IMR-90 (cell line): Measurements from ENCODE around the gene KDELR3. TPM values are rescaled to one million over a fixed set of nuclear protein-coding genes. Genes with fewer than 3 reads are reported as not detected.

Source experiments
- ATAC-seq: fragments of 200-7000 bp; cut with Tn5 transposase; 2 replicates; pipeline ENCODE4 v1.9.1; 2020; ENCODE audit warnings: low read depth, mild to moderate bottlenecking, moderate library complexity
- BruUV-seq: library from RNA; stranded (reverse); fragments of 400-500 nt; replicated peaks from 2 replicates; lab custom pipeline; 2021; lab: Mats Ljungman, UMichigan
- CTCF ChIA-PET: fragments of 300-600 bp; formaldehyde crosslinking; extraction: SDS; loops from one replicate; lab custom pipeline; 2021; ENCODE audit warnings: antibody characterized with exemption; lab: Yijun Ruan, JAX
- POLR2A ChIA-PET: fragments of 300-600 bp; sonication (Branson Sonifier 250); formaldehyde crosslinking; loops from one replicate; lab custom pipeline; 2022; ENCODE audit warnings: antibody characterized with exemption; ENCODE audit not compliant: unreplicated experiment; lab: Charles Lee
- DNase-seq: peaks from one replicate; pipeline ENCODE4 v3.0.0; 2013
- H2AFZ ChIP-seq: replicated peaks from 2 replicates; pipeline ENCODE3; 2013; ENCODE audit warnings: low read length, mild to moderate bottlenecking; ENCODE audit not compliant: poor library complexity
- H2AK5ac ChIP-seq: 2 replicates; pipeline ENCODE4 v1.6.1; 2013; ENCODE audit warnings: low read depth, low read length, inconsistent platforms
- H2AK9ac ChIP-seq: replicated peaks from 2 replicates; pipeline ENCODE3; 2013; ENCODE audit warnings: mild to moderate bottlenecking, low read depth, low read length, moderate library complexity; ENCODE audit not compliant: poor library complexity
- H2BK120ac ChIP-seq: 2 replicates; pipeline ENCODE4 v1.6.1; 2013; ENCODE audit warnings: low read depth, low read length, inconsistent platforms
- H2BK15ac ChIP-seq: 3 replicates; pipeline ENCODE4 v1.6.1; 2013; ENCODE audit warnings: low read depth, low read length, inconsistent platforms
- H2BK20ac ChIP-seq: 2 replicates; pipeline ENCODE4 v1.6.1; 2013; ENCODE audit warnings: low read depth, mild to moderate bottlenecking, inconsistent platforms, low read length, moderate library complexity
- H2BK5ac ChIP-seq: 2 replicates; pipeline ENCODE4 v1.6.1; 2013; ENCODE audit warnings: mild to moderate bottlenecking, low read depth, low read length, inconsistent platforms; ENCODE audit not compliant: poor library complexity, severe bottlenecking
- H3K14ac ChIP-seq: replicated peaks from 2 replicates; pipeline ENCODE4 v1.6.1; 2013; ENCODE audit warnings: low read depth, low read length, inconsistent platforms
- H3K18ac ChIP-seq: 2 replicates; pipeline ENCODE4 v1.6.1; 2013; ENCODE audit warnings: low read depth, low read length, control low read depth
- H3K23ac ChIP-seq: 2 replicates; pipeline ENCODE4 v1.6.1; 2013; ENCODE audit warnings: low read depth, low read length, inconsistent platforms
- H3K27ac ChIP-seq: 2 replicates; pipeline ENCODE4 v1.5.1; 2013; ENCODE audit warnings: mild to moderate bottlenecking, control low read depth, low read length; ENCODE audit not compliant: insufficient read depth
- H3K27me3 ChIP-seq: 2 replicates; pipeline ENCODE4 v1.6.1; 2013; ENCODE audit warnings: low read length; ENCODE audit not compliant: control insufficient read depth, insufficient read depth
- H3K36me3 ChIP-seq: 2 replicates; pipeline ENCODE4 v1.6.1; 2013; ENCODE audit warnings: low read length, mixed read lengths; ENCODE audit not compliant: control insufficient read depth, insufficient read depth
- H3K4ac ChIP-seq: 2 replicates; pipeline ENCODE4 v1.6.1; 2013; ENCODE audit warnings: low read depth, low read length, inconsistent platforms
- H3K4me1 ChIP-seq: 2 replicates; pipeline ENCODE4 v1.6.1; 2013; ENCODE audit warnings: low read length, mixed read lengths; ENCODE audit not compliant: control insufficient read depth, insufficient read depth
- H3K4me2 ChIP-seq: 2 replicates; pipeline ENCODE4 v1.6.1; 2013; ENCODE audit warnings: low read depth, mild to moderate bottlenecking, control low read depth, low read length, moderate library complexity
- H3K4me3 ChIP-seq: 2 replicates; pipeline ENCODE4 v1.5.1; 2013; ENCODE audit warnings: low read depth, mild to moderate bottlenecking, control low read depth, low read length, moderate library complexity; ENCODE audit not compliant: insufficient read depth
- H3K56ac ChIP-seq: 2 replicates; pipeline ENCODE4 v1.6.1; 2013; ENCODE audit warnings: low read length, inconsistent platforms; ENCODE audit not compliant: insufficient read depth; ENCODE audit errors: extremely low read depth
- H3K79me1 ChIP-seq, 2 experiments: 2 replicates each; pipeline ENCODE4 v1.6.1; 2013; ENCODE audit warnings: low read length in 2 of 2, inconsistent platforms in 1 of 2, low read depth in 1 of 2
- H3K9ac ChIP-seq: 2 replicates; pipeline ENCODE4 v1.6.1; 2013; ENCODE audit warnings: low read depth, low read length, control low read depth
- H3K9me1 ChIP-seq: 2 replicates; pipeline ENCODE4 v1.6.1; 2013; ENCODE audit warnings: low read length, inconsistent platforms; ENCODE audit not compliant: insufficient read depth
- H3K9me3 ChIP-seq: 2 replicates; pipeline ENCODE4 v1.6.1; 2013; ENCODE audit warnings: low read length; ENCODE audit not compliant: control insufficient read depth, insufficient read depth
- H4K20me1 ChIP-seq: 2 replicates; pipeline ENCODE4 v1.6.1; 2013; ENCODE audit warnings: low read length, inconsistent platforms; ENCODE audit not compliant: insufficient read depth
- H4K5ac ChIP-seq: 2 replicates; pipeline ENCODE4 v1.6.1; 2013; ENCODE audit warnings: mild to moderate bottlenecking, low read depth, low read length, control low read depth
- H4K8ac ChIP-seq, 2 experiments: 2 replicates each; pipeline ENCODE4 v1.6.1; 2013; ENCODE audit warnings: low read depth in 2 of 2, low read length in 2 of 2, control low read depth in 1 of 2, inconsistent platforms in 1 of 2
- H4K91ac ChIP-seq: 2 replicates; pipeline ENCODE4 v1.6.1; 2013; ENCODE audit warnings: low read depth, low read length, inconsistent platforms; ENCODE audit not compliant: insufficient read depth
- BHLHE40 ChIP-seq: fragments of 150-350 bp; IDR thresholded peaks from 2 replicates; pipeline ENCODE4 v1.6.1; 2016; ENCODE audit warnings: mild to moderate bottlenecking, low read depth, low read length
- CEBPB ChIP-seq: IDR thresholded peaks from 2 replicates; pipeline ENCODE4 v1.6.1; 2012; ENCODE audit warnings: low read depth, low read length, improper control_type of control experiment
- CHD1 ChIP-seq: IDR thresholded peaks from 2 replicates; pipeline ENCODE4 v1.6.1; 2012; ENCODE audit warnings: low read depth, low read length, improper control_type of control experiment
- FOS ChIP-seq: fragments of 150-350 bp; IDR thresholded peaks from 2 replicates; pipeline ENCODE4 v1.6.1; 2016; ENCODE audit warnings: low read depth, low read length
- MAFK ChIP-seq: IDR thresholded peaks from 2 replicates; pipeline ENCODE4 v1.6.1; 2012; ENCODE audit warnings: low read depth, low read length, improper control_type of control experiment
- MAZ ChIP-seq: IDR thresholded peaks from 2 replicates; pipeline ENCODE4 v1.6.1; 2012; ENCODE audit warnings: low read depth, mild to moderate bottlenecking, low read length, improper control_type of control experiment, moderate library complexity, borderline replicate concordance
- MXI1 ChIP-seq: IDR thresholded peaks from 2 replicates; pipeline ENCODE4 v1.6.1; 2012; ENCODE audit warnings: low read depth, mild to moderate bottlenecking, low read length, moderate library complexity, borderline replicate concordance
- NFE2L2 ChIP-seq: fragments of 150-350 bp; IDR thresholded peaks from 2 replicates; pipeline ENCODE4 v1.6.1; 2016; ENCODE audit warnings: low read depth, mild to moderate bottlenecking, low read length
- POLR2A ChIP-seq: IDR thresholded peaks from 2 replicates; pipeline ENCODE4 v1.6.1; 2012; ENCODE audit warnings: mild to moderate bottlenecking, low read depth, low read length
- RAD21 ChIP-seq: IDR thresholded peaks from 2 replicates; pipeline ENCODE4 v1.6.1; 2012; ENCODE audit warnings: low read length, improper control_type of control experiment
- RCOR1 ChIP-seq: IDR thresholded peaks from 2 replicates; pipeline ENCODE4 v1.6.1; 2012; ENCODE audit warnings: mild to moderate bottlenecking, low read length, improper control_type of control experiment; ENCODE audit not compliant: insufficient replicate concordance
- RFX5 ChIP-seq: IDR thresholded peaks from 2 replicates; pipeline ENCODE4 v1.8.0; 2012; ENCODE audit warnings: low read depth, mild to moderate bottlenecking, low read length, moderate library complexity
- SMC3 ChIP-seq: fragments of 150-350 bp; IDR thresholded peaks from 2 replicates; pipeline ENCODE4 v1.6.1; 2016; ENCODE audit warnings: low read depth, mild to moderate bottlenecking, antibody characterized with exemption, low read length, moderate library complexity
- WGBS, 2 experiments: methylation state at CpG; one replicate each; pipeline versions ENCODE4 v1.1.5 to v1.1.7; 2013; ENCODE audit warnings: missing lambda C conversion rate in 2 of 2; ENCODE audit not compliant: insufficient read length in 1 of 2; ENCODE audit errors: extremely low coverage in 2 of 2; 5-methylcytosine and 5-hydroxymethylcytosine counted together
- dilution Hi-C: fragments of 300-500 bp; cut with HindIII; formaldehyde crosslinking; loops from one replicate; pipeline ENCODE4 v1.14.3; 2018; ENCODE audit warnings: low sequenced_read_pairs; ENCODE audit not compliant: unreplicated experiment
- in situ Hi-C: fragments of 300-500 bp; cut with MboI; formaldehyde crosslinking; loops from 3 replicates; pipeline ENCODE4 v1.14.3; 2019; ENCODE audit warnings: low sequenced_read_pairs, inconsistent platforms, mixed read lengths
- intact Hi-C: fragments of 100-400 bp; cut with micrococcal nuclease; formaldehyde crosslinking; loops from 2 replicates; pipeline ENCODE4 v1.10.0; 2022
- polyA plus RNA-seq, 3 experiments: library from polyadenylated mRNA; depleted of rRNA; stranded (reverse); fragments of >200 nt; gene quantifications; 2 replicates each; pipeline ENCODE4 v1.2.3, GENCODE V29; 2012; ENCODE audit warnings: low replicate concordance in 1 of 3
- total RNA-seq: library from RNA; depleted of rRNA; stranded (reverse); fragments of >200 nt; gene quantifications from 2 replicates; pipeline ENCODE4 v1.2.3, GENCODE V29; 2012
- TF ChIP-seq, protein P1 (sequence below): conservative IDR thresholded peaks from 2 replicates; pipeline ENCODE4 v1.5.1; 2012; ENCODE audit warnings: mild to moderate bottlenecking, low read depth, low read length, improper control_type of control experiment
- TF ChIP-seq, protein P2 (sequence below): fragments of 150-350 bp; IDR thresholded peaks from 2 replicates; pipeline ENCODE4 v1.6.1; 2017; ENCODE audit warnings: mild to moderate bottlenecking, antibody characterized with exemption, low read length, low read depth
- TF ChIP-seq, protein P3 (sequence below): fragments of 150-350 bp; IDR thresholded peaks from 2 replicates; pipeline ENCODE4 v1.6.1; 2016; ENCODE audit warnings: low read depth, mild to moderate bottlenecking, low read length, moderate library complexity, borderline replicate concordance

The KDELR3 gene
- total and polyA plus RNA-seq, 2 of the 4 experiments (the other 2 are of a cell fraction) = 129 to 224 TPM

DNA sequence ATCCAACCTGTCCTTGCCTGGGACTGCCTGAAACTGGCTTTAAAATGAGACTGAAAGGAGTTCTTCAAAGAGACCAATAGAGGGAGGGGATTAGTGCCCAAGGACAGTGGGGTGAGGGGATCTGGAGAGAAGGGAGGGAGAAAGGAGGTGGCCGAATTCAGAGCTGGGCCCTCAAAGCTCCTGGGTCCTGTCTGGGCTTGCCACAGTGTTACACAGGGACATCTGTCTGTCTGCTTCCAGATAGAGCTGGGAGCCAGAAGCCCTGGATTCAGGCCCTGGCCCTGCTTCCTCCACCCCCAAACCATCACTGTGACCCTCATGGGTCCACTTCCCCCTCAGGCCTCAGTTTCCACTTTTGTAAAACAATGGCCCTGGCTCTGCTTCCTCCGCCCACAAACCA lies 16.5 kb upstream of the KDELR3 start:
- Histone ChIP-seq H3K56ac (no peak overlapping the region), H2BK15ac (no peak overlapping the region), H4K5ac (no peak overlapping the region), H2BK20ac (no peak overlapping the region), H3K14ac (no peak overlapping the region), H3K4me1 (no peaks in the 10 kb centered on the region; the same call in 1 of the 2 replicates), H2AK5ac (no peak overlapping the region), H4K8ac (no peak overlapping the region), H3K23ac (no peak overlapping the region), H3K4me2 (no peak overlapping the region), H4K91ac (no peak overlapping the region), H3K36me3 (no peaks in the 10 kb centered on the region), H3K4me3 (no peak overlapping the region), H3K9me3 (no peaks in the 10 kb centered on the region; the same call in 1 of the 2 replicates), H4K20me1 (no peaks in the 10 kb centered on the region), H3K27ac (no peak overlapping the region), H2AK9ac (no peak overlapping the region), H3K9ac (no peak overlapping the region), H2AFZ (no peak overlapping the region), H3K4ac (no peak overlapping the region), H2BK5ac (no peak overlapping the region), H3K18ac (no peak overlapping the region), H3K79me1 (no peaks in the 10 kb centered on the region), H2BK120ac (no peak overlapping the region), H3K9me1 (no peaks in the 10 kb centered on the region), H3K27me3 (peaks cover 78% of the 10 kb centered on the region)
- DNase-seq = no peak
- BruUV-seq = no TSS peak
- ChIA-PET POLR2A (interaction anchor here (0.6 kb wide), 1 partner anchor 51 kb away, joined by 3 read pairs; no protein-coding TSS in a partner anchor), CTCF (no interaction called here)
- in situ Hi-C loops (no loop called here), dilution Hi-C loops (no loop called here), intact Hi-C loops (no loop called here)
- 100% methylated on average over 1 of the region's 2 CpGs; no CpG with 5 or more reads in 1 of the 2 experiments for WGBS, 2 experiments
- TF ChIP-seq, protein P1, sequence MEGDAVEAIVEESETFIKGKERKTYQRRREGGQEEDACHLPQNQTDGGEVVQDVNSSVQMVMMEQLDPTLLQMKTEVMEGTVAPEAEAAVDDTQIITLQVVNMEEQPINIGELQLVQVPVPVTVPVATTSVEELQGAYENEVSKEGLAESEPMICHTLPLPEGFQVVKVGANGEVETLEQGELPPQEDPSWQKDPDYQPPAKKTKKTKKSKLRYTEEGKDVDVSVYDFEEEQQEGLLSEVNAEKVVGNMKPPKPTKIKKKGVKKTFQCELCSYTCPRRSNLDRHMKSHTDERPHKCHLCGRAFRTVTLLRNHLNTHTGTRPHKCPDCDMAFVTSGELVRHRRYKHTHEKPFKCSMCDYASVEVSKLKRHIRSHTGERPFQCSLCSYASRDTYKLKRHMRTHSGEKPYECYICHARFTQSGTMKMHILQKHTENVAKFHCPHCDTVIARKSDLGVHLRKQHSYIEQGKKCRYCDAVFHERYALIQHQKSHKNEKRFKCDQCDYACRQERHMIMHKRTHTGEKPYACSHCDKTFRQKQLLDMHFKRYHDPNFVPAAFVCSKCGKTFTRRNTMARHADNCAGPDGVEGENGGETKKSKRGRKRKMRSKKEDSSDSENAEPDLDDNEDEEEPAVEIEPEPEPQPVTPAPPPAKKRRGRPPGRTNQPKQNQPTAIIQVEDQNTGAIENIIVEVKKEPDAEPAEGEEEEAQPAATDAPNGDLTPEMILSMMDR = no peak
- no peak for TF ChIP-seq MAFK
- no peak for TF ChIP-seq MAZ
- no peak for TF ChIP-seq NFE2L2
- TF ChIP-seq, protein P2, sequence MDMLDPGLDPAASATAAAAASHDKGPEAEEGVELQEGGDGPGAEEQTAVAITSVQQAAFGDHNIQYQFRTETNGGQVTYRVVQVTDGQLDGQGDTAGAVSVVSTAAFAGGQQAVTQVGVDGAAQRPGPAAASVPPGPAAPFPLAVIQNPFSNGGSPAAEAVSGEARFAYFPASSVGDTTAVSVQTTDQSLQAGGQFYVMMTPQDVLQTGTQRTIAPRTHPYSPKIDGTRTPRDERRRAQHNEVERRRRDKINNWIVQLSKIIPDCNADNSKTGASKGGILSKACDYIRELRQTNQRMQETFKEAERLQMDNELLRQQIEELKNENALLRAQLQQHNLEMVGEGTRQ = no peak
- TF ChIP-seq RFX5 = no peak
- TF ChIP-seq MXI1 = no peak
- TF ChIP-seq, protein P3, sequence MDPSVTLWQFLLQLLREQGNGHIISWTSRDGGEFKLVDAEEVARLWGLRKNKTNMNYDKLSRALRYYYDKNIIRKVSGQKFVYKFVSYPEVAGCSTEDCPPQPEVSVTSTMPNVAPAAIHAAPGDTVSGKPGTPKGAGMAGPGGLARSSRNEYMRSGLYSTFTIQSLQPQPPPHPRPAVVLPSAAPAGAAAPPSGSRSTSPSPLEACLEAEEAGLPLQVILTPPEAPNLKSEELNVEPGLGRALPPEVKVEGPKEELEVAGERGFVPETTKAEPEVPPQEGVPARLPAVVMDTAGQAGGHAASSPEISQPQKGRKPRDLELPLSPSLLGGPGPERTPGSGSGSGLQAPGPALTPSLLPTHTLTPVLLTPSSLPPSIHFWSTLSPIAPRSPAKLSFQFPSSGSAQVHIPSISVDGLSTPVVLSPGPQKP = no peak
- no peak for TF ChIP-seq FOS
- no peak for TF ChIP-seq CEBPB
- no peak for TF ChIP-seq SMC3
- no peak for TF ChIP-seq POLR2A
- no peak for TF ChIP-seq RCOR1
- TF ChIP-seq BHLHE40 = no peak
- TF ChIP-seq RAD21 = no peak
- no peak for TF ChIP-seq CHD1
- ATAC-seq = no peak
